C4-2B (cell line): ENCODE data around the gene IFT81.

ENCODE experiments used
- H3K27ac ChIP-seq: fragments of 450-650 bp; 2 replicates; pipeline ENCODE4 v1.5.1; 2017
- CTCF ChIP-seq: fragments of 450-650 bp; conservative IDR thresholded peaks from 2 replicates; pipeline ENCODE4 v1.5.1; 2017; ENCODE audit warnings: mild to moderate bottlenecking
- ZFX ChIP-seq: fragments of 450-650 bp; IDR thresholded peaks from 2 replicates; pipeline ENCODE4 v1.6.1; 2017

IFT81 gene

DNA sequence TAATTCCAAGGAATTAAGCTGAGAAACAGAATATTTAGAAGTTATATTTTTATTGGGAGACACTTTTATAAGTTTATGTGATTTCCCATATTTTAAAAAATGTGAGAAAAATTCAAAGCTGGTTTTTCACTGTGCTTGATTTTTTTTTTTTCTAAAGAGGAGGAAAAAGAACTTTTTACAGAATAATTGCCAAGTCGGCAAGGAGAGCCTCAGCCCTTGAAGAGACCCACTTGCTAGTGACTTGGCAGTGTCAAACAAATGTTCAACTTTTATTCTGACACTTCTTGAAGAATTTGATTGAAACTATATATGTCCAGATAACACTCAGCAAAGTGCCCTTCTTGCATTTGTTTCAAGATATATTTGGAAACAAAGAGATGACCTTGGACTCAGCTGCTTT lies 104.6 kb downstream of the IFT81 start:
- H3K27ac ChIP-seq = no peak overlapping the region
- TF ChIP-seq CTCF (no peak), ZFX (no peak)

GRCh38 chr12:110229409-110229808 lies 105.3 kb downstream of the IFT81 start:
- TF ChIP-seq ZFX (no peak), CTCF (no peak)
- no peak overlapping the region for H3K27ac ChIP-seq

DNA sequence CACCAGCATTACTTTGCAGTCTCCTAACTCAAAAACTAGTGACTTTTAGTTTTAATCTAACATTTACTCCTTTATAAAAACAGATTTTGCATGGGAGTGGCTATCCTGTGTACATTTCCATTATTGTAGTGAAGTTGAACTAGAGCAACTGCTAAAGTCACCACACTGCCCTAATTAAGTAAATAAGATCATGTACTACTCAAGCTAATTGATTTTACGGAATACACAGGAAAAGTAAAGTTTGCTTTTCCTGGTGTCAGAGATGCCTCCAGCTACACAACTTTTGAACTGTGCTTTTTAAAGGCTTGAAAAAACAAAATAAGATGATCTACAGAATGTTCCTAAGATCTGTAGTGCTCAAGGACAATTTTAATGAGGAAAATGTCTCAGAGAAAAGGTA lies 106.5 kb downstream of the IFT81 start:
- no peak overlapping the region for H3K27ac ChIP-seq
- no peak for TF ChIP-seq ZFX
- no peak for TF ChIP-seq CTCF

DNA sequence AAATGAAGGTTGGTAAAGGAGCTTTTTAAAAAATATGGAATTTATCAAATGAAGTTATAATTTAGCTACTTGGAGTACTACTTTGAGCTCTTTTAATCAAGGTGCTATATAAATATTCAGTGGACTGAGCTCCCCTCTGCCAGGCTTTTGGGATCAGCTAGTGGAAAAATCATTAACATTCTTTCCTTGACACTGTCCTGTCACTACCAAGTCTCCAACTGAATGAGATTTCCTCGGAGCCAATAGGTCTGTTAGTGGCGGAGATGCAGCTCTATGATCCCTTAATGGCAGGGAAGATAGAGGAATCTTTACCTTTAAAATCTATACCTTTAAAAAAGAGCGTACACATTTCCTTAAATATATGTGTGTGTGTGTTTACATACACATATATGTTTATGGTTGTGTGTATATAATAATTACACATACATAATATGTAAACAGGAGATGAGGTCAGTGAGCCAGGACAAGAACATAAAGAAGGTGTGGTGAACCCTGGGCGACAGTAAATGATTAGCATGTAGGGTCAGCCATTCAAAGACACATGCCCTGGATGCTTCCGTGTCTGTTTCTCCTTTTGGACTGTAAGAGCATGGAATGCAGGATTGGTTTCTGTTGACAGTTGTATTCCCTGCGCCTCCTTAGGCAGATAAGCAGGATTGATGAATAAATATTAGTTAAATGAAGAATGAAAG lies 109.2 kb downstream of the IFT81 start:
- TF ChIP-seq CTCF (no peak), ZFX (no peak)
- H3K27ac ChIP-seq = no peak overlapping the region

- TF ChIP-seq CTCF (no peak), ZFX (no peak)
- H3K27ac ChIP-seq = no peak overlapping the region
Measured at GRCh38 chr12:110234331-110234751, 110.2 kb downstream of the IFT81 start.

GRCh38 chr12:110234755-110235154 lies 110.6 kb downstream of the IFT81 start:
- TF ChIP-seq CTCF (no peak), ZFX (no peak)
- H3K27ac ChIP-seq = no peak overlapping the region

DNA sequence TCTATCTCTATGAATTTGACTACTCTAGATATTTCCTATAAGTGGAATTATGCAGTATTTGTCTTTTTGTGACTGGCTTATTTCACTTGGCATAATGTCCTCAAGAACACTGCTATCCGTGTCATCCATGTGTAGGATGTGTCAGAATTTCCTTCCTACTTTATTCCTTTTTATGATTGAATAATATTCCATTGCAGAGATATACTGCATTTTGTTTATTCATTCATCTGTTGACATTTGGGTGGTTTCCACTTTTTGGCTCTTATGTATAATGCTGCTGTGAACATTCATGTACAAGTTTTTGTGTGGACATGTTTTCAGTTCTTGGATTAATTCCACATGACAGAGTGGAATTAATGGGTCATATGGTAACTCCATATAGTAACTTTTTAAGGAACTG lies 111.2 kb downstream of the IFT81 start:
- no peak overlapping the region for H3K27ac ChIP-seq

More for the DNA sequence above, 111.2 kb downstream of the IFT81 start:
- TF ChIP-seq ZFX = no peak
- TF ChIP-seq CTCF = no peak
